Pulmonary artery endothelial cell (primary cell): Measurements from ENCODE around the gene PDCD11. TPM values are rescaled to one million over a fixed set of nuclear protein-coding genes. Genes with fewer than 3 reads are reported as not detected.

ENCODE experiments used
- DNase-seq: peaks from one replicate; pipeline ENCODE4 v3.0.0-alpha.2; 2011; ENCODE audit warnings: low read depth, low spot score
- total RNA-seq: library from RNA; depleted of rRNA; stranded (reverse); fragments of >200 nt; gene quantifications from 2 replicates; pipeline ENCODE4 v1.2.3, GENCODE V29; 2014

Gene PDCD11
- total RNA-seq, 1 donor from 2014 or later = 53.0 TPM

GRCh38 chr10:103417601-103418000 lies 21.2 kb downstream of the PDCD11 start:
- DNase-seq = no peak

- DNase-seq = no peak
Measured at GRCh38 chr10:103419101-103419500, 22.7 kb downstream of the PDCD11 start.

GRCh38 chr10:103423748-103424147 lies 27.3 kb downstream of the PDCD11 start:
- DNase-seq = no peak

GRCh38 chr10:103427866-103428265 lies 31.4 kb downstream of the PDCD11 start:
- DNase-seq = no peak

- DNase-seq = no peak
Measured at GRCh38 chr10:103428989-103429643, 32.7 kb downstream of the PDCD11 start.

GRCh38 chr10:103429647-103430046 lies 33.2 kb downstream of the PDCD11 start:
- no peak for DNase-seq

GRCh38 chr10:103431902-103432301 lies 35.5 kb downstream of the PDCD11 start:
- DNase-seq = no peak

- DNase-seq = no peak
Measured at GRCh38 chr10:103433858-103434257, 37.4 kb downstream of the PDCD11 start.

- no peak for DNase-seq
Measured at GRCh38 chr10:103439776-103440175, 43.4 kb downstream of the PDCD11 start.

- no peak for DNase-seq
Measured at GRCh38 chr10:103440416-103440815, 44.0 kb downstream of the PDCD11 start.

GRCh38 chr10:103441206-103441605 lies 44.8 kb downstream of the PDCD11 start:
- no peak for DNase-seq

GRCh38 chr10:103441611-103442010 lies 45.2 kb downstream of the PDCD11 start:
- DNase-seq = no peak

- no peak for DNase-seq
Measured at GRCh38 chr10:103442031-103442461, 45.6 kb downstream of the PDCD11 start.

- no peak for DNase-seq
Measured at GRCh38 chr10:103443475-103444185, 47.2 kb downstream of the PDCD11 start.

GRCh38 chr10:103444478-103444877 lies 48.1 kb downstream of the PDCD11 start:
- no peak for DNase-seq

- DNase-seq = no peak
Measured at GRCh38 chr10:103445366-103445765, 48.9 kb downstream of the PDCD11 start.

- peak; percentile 50 for DNase-seq
Measured at GRCh38 chr10:103445767-103446567, 49.5 kb downstream of the PDCD11 start.

GRCh38 chr10:103447187-103447586 lies 50.8 kb downstream of the PDCD11 start:
- no peak for DNase-seq

GRCh38 chr10:103448746-103449145 lies 52.3 kb downstream of the PDCD11 start:
- DNase-seq = no peak

- no peak for DNase-seq
Measured at GRCh38 chr10:103449208-103450144, 53.0 kb downstream of the PDCD11 start.

- DNase-seq = no peak
Measured at GRCh38 chr10:103450201-103450695, 53.8 kb downstream of the PDCD11 start.
